B cell (primary cell): Measurements from ENCODE around the gene KAT2A. TPM values are rescaled to one million over a fixed set of nuclear protein-coding genes. Genes with fewer than 3 reads are reported as not detected.

ENCODE experiments used
- ATAC-seq: fragments of 200-7000 bp; cut with Tn5 transposase; one replicate; pipeline ENCODE4 v1.10.0; 2021; ENCODE audit warnings: low read depth, mild to moderate bottlenecking, moderate number of reproducible peaks, moderate library complexity
- CTCF ChIA-PET: fragments of 350-600 bp; sonication (Branson Sonifier 250); formaldehyde crosslinking; loops from one replicate; lab custom pipeline; 2021; ENCODE audit warnings: antibody characterized with exemption, inconsistent platforms; lab: Charles Lee
- POLR2A ChIA-PET: fragments of 350-600 bp; sonication (Branson Sonifier 250); formaldehyde crosslinking; loops from one replicate; lab custom pipeline; 2021; ENCODE audit warnings: antibody characterized with exemption; lab: Charles Lee
- DNase-seq: peaks from one replicate; pipeline ENCODE4 v3.0.0; 2013
- H2AFZ ChIP-seq: 2 replicates; pipeline ENCODE4 v1.6.1; 2012; ENCODE audit warnings: mild to moderate bottlenecking, low read depth, low read length; ENCODE audit not compliant: insufficient read depth, poor library complexity, severe bottlenecking
- H3K27ac ChIP-seq, 2 donors: 1 replicate in 1 of 2; 2 replicates in 1 of 2; pipeline ENCODE4 v1.5.1; 2012 to 2013; ENCODE audit warnings: low read length in 2 of 2, mild to moderate bottlenecking in 2 of 2, moderate library complexity in 1 of 2
- H3K27me3 ChIP-seq, 4 experiments: fragments of 200-600 bp in 1 of 4; sonication (generic) in 1 of 4; replicated peaks in 1 of 4; 1 replicate in 2 of 4; 2 replicates in 2 of 4; pipeline versions ENCODE4 v1.6.1 to v1.7.0; 2013 to 2016; ENCODE audit warnings: low read length in 3 of 4, mild to moderate bottlenecking in 2 of 4, mixed read lengths in 1 of 4, moderate library complexity in 1 of 4; ENCODE audit not compliant: insufficient read depth in 4 of 4, control insufficient read depth in 3 of 4; ENCODE audit errors: control extremely low read depth in 1 of 4
- H3K36me3 ChIP-seq, 2 experiments: replicated peaks in 1 of 2; 1 replicate in 1 of 2; 2 replicates in 1 of 2; pipeline versions ENCODE4 v1.6.1 to v1.7.1; 2013; ENCODE audit warnings: low read length in 1 of 2; ENCODE audit not compliant: insufficient read depth in 2 of 2, control insufficient read depth in 1 of 2; ENCODE audit errors: control extremely low read depth in 1 of 2, extremely low read depth in 1 of 2
- H3K4me1 ChIP-seq, 2 donors: fragments of 200-600 bp in 1 of 2; sonication (generic) in 1 of 2; 1 replicate in 1 of 2; 2 replicates in 1 of 2; pipeline versions ENCODE4 v1.5.1 to v1.6.1; 2013 to 2017; ENCODE audit warnings: low read length in 2 of 2; ENCODE audit not compliant: control insufficient read depth in 2 of 2, insufficient read depth in 2 of 2
- H3K4me2 ChIP-seq: replicated peaks from 2 replicates; pipeline ENCODE3; 2012; ENCODE audit warnings: mild to moderate bottlenecking, low read depth, low read length; ENCODE audit not compliant: poor library complexity, severe bottlenecking
- H3K4me3 ChIP-seq, 5 experiments: fragments of 200-600 bp in 1 of 5; sonication (generic) in 1 of 5; 1 replicate in 3 of 5; 2 replicates in 2 of 5; pipeline versions ENCODE4 v1.5.1 to v1.7.0; 2011 to 2016; ENCODE audit warnings: low read length in 4 of 5, mild to moderate bottlenecking in 4 of 5, low read depth in 2 of 5, control low read depth in 1 of 5, moderate library complexity in 1 of 5; ENCODE audit not compliant: insufficient read depth in 1 of 5; ENCODE audit errors: control extremely low read depth in 1 of 5, extremely low read depth in 1 of 5
- H3K79me2 ChIP-seq: fragments of 200-600 bp; sonication (generic); one replicate; pipeline ENCODE4 v1.6.0; 2016; ENCODE audit warnings: low read length; ENCODE audit not compliant: control insufficient read depth, insufficient read depth
- H3K9ac ChIP-seq: fragments of 200-600 bp; sonication (generic); 2 replicates; pipeline ENCODE4 v1.6.1; 2017; ENCODE audit warnings: mild to moderate bottlenecking, low read length, moderate library complexity
- H3K9me3 ChIP-seq, 3 donors: one replicate each; pipeline versions ENCODE4 v1.6.1 to v1.7.1; 2013; ENCODE audit warnings: low read length in 2 of 3; ENCODE audit not compliant: control insufficient read depth in 2 of 3, insufficient read depth in 1 of 3; ENCODE audit errors: control extremely low read depth in 1 of 3
- H4K20me1 ChIP-seq: 2 replicates; pipeline ENCODE4 v1.6.0; 2012; ENCODE audit warnings: mild to moderate bottlenecking, low read length; ENCODE audit not compliant: insufficient read depth, control insufficient read depth, poor library complexity, severe bottlenecking
- H3K27ac Mint-ChIP-seq: one replicate; pipeline ENCODE4 v1.8.0; 2021; ENCODE audit warnings: mixed read lengths
- H3K27me3 Mint-ChIP-seq: one replicate; pipeline ENCODE4 v1.8.0; 2021; ENCODE audit warnings: mixed read lengths
- H3K4me1 Mint-ChIP-seq: one replicate; pipeline ENCODE4 v1.8.0; 2021; ENCODE audit warnings: mixed read lengths
- H3K4me3 Mint-ChIP-seq: one replicate; pipeline ENCODE4 v1.8.0; 2021; ENCODE audit warnings: mixed read lengths
- H3K9me3 Mint-ChIP-seq: one replicate; pipeline ENCODE4 v1.8.0; 2022; ENCODE audit warnings: mixed read lengths; ENCODE audit not compliant: insufficient read depth
- EZH2 ChIP-seq: IDR thresholded peaks from 2 replicates; pipeline ENCODE4 v1.6.1; 2012; ENCODE audit warnings: borderline replicate concordance, low read depth, mild to moderate bottlenecking, moderate library complexity, low read length; ENCODE audit not compliant: insufficient read depth, poor library complexity, severe bottlenecking
- WGBS: methylation state at CpG from one replicate; pipeline ENCODE4 v1.1.5; 2013; ENCODE audit warnings: missing lambda C conversion rate; ENCODE audit not compliant: insufficient coverage; 5-methylcytosine and 5-hydroxymethylcytosine counted together
- intact Hi-C: fragments of 100-400 bp; cut with micrococcal nuclease; formaldehyde crosslinking; loops from one replicate; pipeline ENCODE4 v1.10.0; 2022
- polyA plus RNA-seq: library from polyadenylated mRNA; depleted of rRNA; stranded (reverse); fragments of >200 nt; gene quantifications from 2 replicates; pipeline ENCODE4 v1.2.3, GENCODE V29; 2012
- total RNA-seq, 2 donors: library from RNA; stranded (reverse); fragments of 120-200 nt in 1 of 2; gene quantifications; 1 replicate in 1 of 2; 2 replicates in 1 of 2; pipeline versions ENCODE4 v1.2.3 to v1.2.4, GENCODE V29; 2013 to 2022
- TF ChIP-seq, protein P1 (sequence below): fragments of 200-600 bp; IDR thresholded peaks from one replicate; pipeline ENCODE4 v1.8.0; 2022; ENCODE audit warnings: antibody characterized with exemption, mild to moderate bottlenecking

Gene KAT2A
- total and polyA plus RNA-seq, 2 donors (not counting 1 experiment from before 2014, with no cell fraction given): 66.3 to 155 TPM

- no peak for DNase-seq
- Histone ChIP-seq H2AFZ (no peak overlapping the region), H3K4me2 (no peak overlapping the region), H3K9ac (no peak overlapping the region), H3K79me2 (no peaks in the 10 kb centered on the region), H3K9me3 (peaks cover 0 to 11% (median 0%) of the 10 kb centered on the region in 3 donors), H4K20me1 (no peaks in the 10 kb centered on the region), H3K27ac (no peak overlapping the region), H3K4me1 (peaks cover under 1 to 3% of the 10 kb centered on the region in 2 donors), H3K27me3 (no peaks in the 10 kb centered on the region), H3K4me3 (no peak overlapping the region), H3K36me3 (no peaks in the 10 kb centered on the region)
- peaks cover 9% of the 10 kb centered on the region for H3K4me1 Mint-ChIP-seq
- H3K4me3 Mint-ChIP-seq: no peak overlapping the region
- 100% methylated on average over 6 of the region's 7 CpGs for WGBS
- intact Hi-C loops: no loop called here
- H3K27ac Mint-ChIP-seq: no peak overlapping the region
- ATAC-seq: no peak
- H3K9me3 Mint-ChIP-seq: no peaks in the 10 kb centered on the region
- TF ChIP-seq EZH2: no peak
- TF ChIP-seq, protein P1, sequence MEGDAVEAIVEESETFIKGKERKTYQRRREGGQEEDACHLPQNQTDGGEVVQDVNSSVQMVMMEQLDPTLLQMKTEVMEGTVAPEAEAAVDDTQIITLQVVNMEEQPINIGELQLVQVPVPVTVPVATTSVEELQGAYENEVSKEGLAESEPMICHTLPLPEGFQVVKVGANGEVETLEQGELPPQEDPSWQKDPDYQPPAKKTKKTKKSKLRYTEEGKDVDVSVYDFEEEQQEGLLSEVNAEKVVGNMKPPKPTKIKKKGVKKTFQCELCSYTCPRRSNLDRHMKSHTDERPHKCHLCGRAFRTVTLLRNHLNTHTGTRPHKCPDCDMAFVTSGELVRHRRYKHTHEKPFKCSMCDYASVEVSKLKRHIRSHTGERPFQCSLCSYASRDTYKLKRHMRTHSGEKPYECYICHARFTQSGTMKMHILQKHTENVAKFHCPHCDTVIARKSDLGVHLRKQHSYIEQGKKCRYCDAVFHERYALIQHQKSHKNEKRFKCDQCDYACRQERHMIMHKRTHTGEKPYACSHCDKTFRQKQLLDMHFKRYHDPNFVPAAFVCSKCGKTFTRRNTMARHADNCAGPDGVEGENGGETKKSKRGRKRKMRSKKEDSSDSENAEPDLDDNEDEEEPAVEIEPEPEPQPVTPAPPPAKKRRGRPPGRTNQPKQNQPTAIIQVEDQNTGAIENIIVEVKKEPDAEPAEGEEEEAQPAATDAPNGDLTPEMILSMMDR: no peak
- ChIA-PET CTCF (interaction anchor here (1.5 to 1.7 kb wide), 2 partner anchors 21 to 197 kb away, joined by 5 to 6 read pairs; partner anchors contain the start of gene KCNH4), POLR2A (interaction anchor here (0.7 kb wide), 1 partner anchor 418 kb away, joined by 4 read pairs; no protein-coding TSS in a partner anchor)
- no peaks in the 10 kb centered on the region for H3K27me3 Mint-ChIP-seq
Observed at GRCh38 chr17:42160531-42160910, 39.4 kb upstream of the KAT2A start.

GRCh38 chr17:42159796-42160530, 38.8 kb upstream of the KAT2A start:
- ATAC-seq (no peak), DNase-seq (no peak)
- Histone ChIP-seq H3K36me3 (no peaks in the 10 kb centered on the region), H3K4me3 (no peak overlapping the region), H3K27me3 (no peaks in the 10 kb centered on the region), H3K4me1 (peaks cover 3 to 7% of the 10 kb centered on the region in 2 donors), H2AFZ (no peak overlapping the region), H3K4me2 (no peak overlapping the region), H3K79me2 (no peaks in the 10 kb centered on the region), H3K9me3 (peaks cover 0 to 16% (median 0%) of the 10 kb centered on the region in 3 donors), H3K27ac (no peak overlapping the region), H4K20me1 (no peaks in the 10 kb centered on the region), H3K9ac (no peak overlapping the region)
- no peak for TF ChIP-seq EZH2
- TF ChIP-seq, protein P1: no peak
- peaks cover 11% of the 10 kb centered on the region for H3K4me1 Mint-ChIP-seq
- WGBS: 92% methylated on average over 13 of the region's 14 CpGs
- intact Hi-C loops: no loop called here
- ChIA-PET CTCF (interaction anchor here (1.5 to 1.7 kb wide), 2 partner anchors 21 to 197 kb away, joined by 5 to 6 read pairs; partner anchors contain the start of gene KCNH4), POLR2A (interaction anchor here (0.7 kb wide), 1 partner anchor 24 kb away, joined by 3 read pairs; no protein-coding TSS in a partner anchor)
- H3K9me3 Mint-ChIP-seq: no peaks in the 10 kb centered on the region
- H3K4me3 Mint-ChIP-seq: no peak overlapping the region
- no peak overlapping the region for H3K27ac Mint-ChIP-seq
- no peaks in the 10 kb centered on the region for H3K27me3 Mint-ChIP-seq
